Activated effector memory CD4-positive, alpha-beta T cell treated with anti-CD3 and anti-CD28 coated beads, Interleukin-2, amount 50 U/mL, for 16 hours (primary cell): ENCODE data around the gene TMEM178B.

Experiments used
- DNase-seq: peaks from one replicate; pipeline ENCODE4 v3.0.0-alpha.2; 2020

TMEM178B gene

DNA sequence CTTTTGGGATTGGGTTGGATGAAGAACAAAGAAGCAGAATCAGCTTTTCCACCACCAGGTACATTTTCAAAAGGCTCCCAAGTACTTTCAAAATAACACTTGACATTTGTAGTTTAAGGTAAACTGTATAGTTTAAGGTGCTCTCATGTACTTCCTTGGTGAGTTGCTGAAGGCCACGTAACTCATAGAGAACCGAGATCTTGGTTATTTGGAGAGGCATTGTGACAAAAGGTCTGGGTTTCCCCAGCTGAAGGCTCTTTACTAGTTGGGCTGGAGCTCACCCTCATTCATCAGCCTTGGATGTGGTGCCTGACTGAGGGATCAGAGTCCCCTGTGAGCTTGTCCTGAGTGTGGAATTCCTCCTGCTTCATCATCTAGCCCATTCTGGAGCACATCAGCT is 191.8 kb downstream of the TMEM178B start:
- no peak for DNase-seq

DNA sequence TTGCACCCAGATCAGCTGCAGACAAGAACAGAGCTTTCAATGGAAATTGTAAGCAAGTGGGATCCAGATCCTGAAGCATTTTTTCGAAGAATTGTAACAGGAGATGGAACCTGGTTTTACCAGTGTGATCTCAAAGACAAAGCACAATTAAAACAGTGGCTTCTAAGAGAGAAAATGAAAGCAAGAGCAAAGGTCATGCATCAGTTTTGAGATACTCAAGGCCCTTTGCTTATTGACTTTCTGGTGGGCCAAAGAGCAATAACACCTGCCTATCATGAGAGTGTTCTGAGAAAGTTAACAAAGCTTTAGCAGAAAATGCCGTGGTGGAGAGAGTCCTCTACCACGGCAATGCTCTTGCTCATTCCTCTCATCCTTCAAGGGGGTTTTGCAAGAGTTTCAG is 194.8 kb downstream of the TMEM178B start:
- DNase-seq = no peak

GRCh38 chr7:141271451-141271850 is 197.6 kb downstream of the TMEM178B start:
- no peak for DNase-seq

DNA sequence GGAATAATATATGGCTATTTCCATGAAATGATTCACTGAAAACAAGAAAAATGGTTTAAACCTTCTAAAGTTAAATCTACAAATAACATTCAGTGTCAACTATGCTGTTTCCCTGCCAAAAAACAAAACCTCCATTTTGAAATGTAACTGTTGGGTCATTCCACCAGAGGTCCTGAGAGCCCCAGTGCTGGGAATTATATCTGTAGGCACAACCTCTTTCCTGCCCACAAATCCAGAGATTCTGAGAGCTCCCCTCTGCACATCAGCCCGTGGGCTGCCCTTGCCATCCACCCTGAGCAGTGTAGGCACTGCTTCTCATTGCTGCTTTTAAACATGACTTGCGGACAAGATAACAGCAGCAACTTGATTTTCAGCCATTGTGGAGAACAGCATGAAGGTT is 198.6 kb downstream of the TMEM178B start:
- no peak for DNase-seq

- DNase-seq = no peak
Observed at GRCh38 chr7:141275350-141275749, 201.5 kb downstream of the TMEM178B start.

- no peak for DNase-seq
Observed at GRCh38 chr7:141276031-141276430, 202.2 kb downstream of the TMEM178B start.

GRCh38 chr7:141280100-141280499 is 206.2 kb downstream of the TMEM178B start:
- DNase-seq = no peak

DNA sequence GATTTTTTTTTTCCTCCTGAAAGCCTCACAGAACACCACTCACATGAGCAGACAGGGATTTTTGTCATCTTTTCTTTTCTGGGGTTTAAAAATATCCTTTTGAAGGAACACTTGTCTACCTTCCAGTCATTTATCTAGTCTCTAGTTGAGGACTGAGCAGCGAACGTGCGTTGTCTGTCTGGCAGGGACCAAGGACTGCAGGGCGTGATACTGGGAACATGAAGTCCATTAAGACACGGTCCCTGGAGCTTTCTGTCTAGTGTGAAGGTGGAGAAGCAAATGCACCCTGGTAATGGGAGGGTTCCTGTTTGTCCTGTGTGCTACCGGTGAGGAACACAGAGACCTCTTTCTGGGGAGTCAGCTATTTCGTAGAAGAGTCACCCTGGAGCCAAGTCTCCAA is 207.4 kb downstream of the TMEM178B start:
- no peak for DNase-seq

DNA sequence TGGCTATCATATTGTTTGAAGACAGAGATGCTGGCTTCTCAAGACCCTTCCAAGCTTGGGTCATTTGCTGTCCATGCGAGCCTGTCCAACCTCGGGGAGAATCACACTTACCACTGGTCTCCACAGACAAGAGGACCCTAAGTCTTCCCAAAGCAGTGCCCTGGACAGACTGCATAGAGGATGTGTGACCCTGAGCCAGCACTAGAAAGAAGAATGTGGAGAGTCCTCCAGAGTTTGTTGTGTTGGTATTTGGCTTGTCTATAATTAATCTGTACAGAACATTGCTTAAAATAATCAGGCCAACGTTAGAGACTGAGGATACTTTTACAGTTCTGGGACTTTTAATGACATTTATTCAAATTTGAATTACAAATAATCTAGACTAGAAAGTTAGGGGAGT is 212.7 kb downstream of the TMEM178B start:
- no peak for DNase-seq

- no peak for DNase-seq
Observed at GRCh38 chr7:141287936-141288335, 214.1 kb downstream of the TMEM178B start.

DNA sequence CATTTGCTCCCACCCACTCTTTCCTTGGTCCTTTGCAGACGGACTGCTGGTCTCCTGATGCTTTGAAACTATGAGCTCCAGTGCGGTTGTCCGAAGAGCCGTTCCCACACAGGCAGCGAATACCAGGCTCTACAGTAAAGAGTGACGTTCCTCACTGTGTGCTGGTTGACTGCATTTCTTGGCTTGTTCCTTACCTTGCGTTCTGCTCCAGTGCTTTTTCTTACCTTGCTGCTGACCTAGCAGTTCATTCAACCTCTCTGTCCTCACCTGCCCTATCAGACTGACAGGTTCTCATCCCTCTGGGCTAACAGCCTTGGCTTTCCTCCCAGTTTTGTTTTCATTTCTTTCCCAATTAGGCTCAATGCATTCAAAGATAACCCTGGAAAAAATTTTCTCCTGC is 214.8 kb downstream of the TMEM178B start:
- no peak for DNase-seq

DNA sequence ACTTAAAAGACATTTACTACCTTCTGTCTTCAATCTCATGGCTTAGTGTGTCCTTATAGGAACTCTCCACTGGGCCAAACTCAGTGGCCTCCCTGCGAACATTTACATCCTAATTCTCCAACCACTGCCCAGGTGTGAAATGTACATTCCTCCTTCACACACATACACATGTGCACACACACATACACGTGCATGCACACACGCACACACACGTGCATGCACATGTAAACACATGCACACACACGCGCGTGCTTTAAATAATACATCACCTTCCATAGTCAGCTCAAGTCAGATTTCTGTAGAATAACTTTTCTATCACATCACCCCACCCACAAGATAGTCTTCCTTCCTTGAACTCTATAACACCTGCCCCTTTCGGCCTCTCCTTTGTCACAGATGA is 216.5 kb downstream of the TMEM178B start:
- no peak for DNase-seq

- DNase-seq = no peak
Observed at GRCh38 chr7:141290973-141291372, 217.1 kb downstream of the TMEM178B start.

DNA sequence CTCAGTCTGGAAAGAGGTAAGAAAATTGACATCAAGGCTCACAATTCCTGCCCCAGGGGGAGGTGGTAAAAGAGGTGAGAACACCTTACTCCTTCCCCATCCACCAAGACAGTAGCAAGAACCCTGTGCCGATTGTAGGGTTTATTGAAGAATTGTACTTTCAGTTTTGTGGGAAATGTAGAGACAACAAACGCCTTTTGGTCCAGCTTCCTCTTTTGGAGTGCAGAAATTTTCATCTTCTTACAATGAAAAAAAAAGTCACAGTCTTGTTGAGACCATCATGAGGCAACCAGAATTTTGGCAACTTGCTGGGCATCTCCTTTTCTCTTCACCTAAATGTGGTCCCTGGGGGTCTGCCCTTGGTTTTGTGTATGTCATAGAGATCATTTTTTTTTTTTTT is 217.7 kb downstream of the TMEM178B start:
- DNase-seq = no peak

- no peak for DNase-seq
Observed at GRCh38 chr7:141294143-141294829, 220.4 kb downstream of the TMEM178B start.

GRCh38 chr7:141295367-141295895 is 221.6 kb downstream of the TMEM178B start:
- no peak for DNase-seq

GRCh38 chr7:141300816-141301215 is 227.0 kb downstream of the TMEM178B start:
- DNase-seq = no peak

DNA sequence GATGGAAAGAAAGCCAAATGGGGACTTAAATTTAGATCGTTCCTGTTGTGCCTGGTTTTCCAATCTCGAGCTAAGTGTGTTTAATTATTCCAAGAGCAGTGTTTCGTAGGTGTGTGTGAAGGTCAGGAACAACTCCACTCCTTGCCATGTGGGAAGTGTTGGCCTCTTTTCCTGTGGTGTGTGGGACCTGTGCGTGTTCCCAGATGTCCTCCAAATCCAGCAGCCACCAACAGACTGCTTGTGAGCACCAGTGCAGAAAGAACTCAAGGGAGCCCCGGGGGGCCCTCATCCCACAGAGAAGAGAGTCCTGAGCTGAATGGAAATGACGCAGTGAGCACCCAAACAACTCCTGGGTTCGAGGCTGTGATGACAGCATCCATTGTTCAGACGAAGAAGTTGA is 227.7 kb downstream of the TMEM178B start:
- no peak for DNase-seq

GRCh38 chr7:141302617-141303016 is 228.8 kb downstream of the TMEM178B start:
- DNase-seq = no peak

DNA sequence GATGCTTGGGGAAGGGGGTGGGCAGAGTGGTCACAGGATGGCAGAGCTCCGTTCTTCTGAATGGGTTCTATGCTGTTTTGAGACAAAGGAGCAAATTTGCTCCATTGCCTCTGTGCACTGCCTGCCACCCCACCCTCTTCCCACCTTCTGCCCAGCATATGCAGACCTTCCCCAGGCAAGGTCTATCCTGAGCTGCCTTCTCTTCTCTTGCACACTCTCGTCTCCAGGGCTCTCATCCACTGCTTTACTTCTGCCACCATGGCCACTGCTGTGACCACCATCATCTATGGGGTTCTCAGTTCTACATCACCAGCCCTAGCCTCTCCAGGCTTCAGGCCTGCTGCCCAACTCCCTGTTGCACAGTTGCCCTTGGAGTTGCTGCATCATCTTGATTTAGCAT is 230.4 kb downstream of the TMEM178B start:
- no peak for DNase-seq

GRCh38 chr7:141306081-141306480 is 232.2 kb downstream of the TMEM178B start:
- no peak for DNase-seq

GRCh38 chr7:141312395-141312794 is 238.5 kb downstream of the TMEM178B start:
- no peak for DNase-seq

GRCh38 chr7:141312828-141313521 is 239.1 kb downstream of the TMEM178B start:
- no peak for DNase-seq

- no peak for DNase-seq
Observed at GRCh38 chr7:141313896-141314295, 240.0 kb downstream of the TMEM178B start.
